Panc1 (cell line): Measurements from ENCODE around the gene SCN7A. TPM values are rescaled to one million over a fixed set of nuclear protein-coding genes. Genes with fewer than 3 reads are reported as not detected.

ENCODE experiments used
- ATAC-seq: fragments of 200-7000 bp; cut with Tn5 transposase; 2 replicates; pipeline ENCODE4 v1.9.1; 2020; ENCODE audit warnings: mild to moderate bottlenecking, moderate library complexity
- BruUV-seq: library from RNA; stranded (reverse); fragments of 400-500 nt; replicated peaks from 2 replicates; lab custom pipeline; 2021; lab: Mats Ljungman, UMichigan
- CTCF ChIA-PET: fragments of 300-600 bp; sonication (Branson Sonifier 250); formaldehyde crosslinking; loops from one replicate; lab custom pipeline; 2022; ENCODE audit warnings: antibody characterized with exemption; lab: Charles Lee
- POLR2A ChIA-PET: fragments of 300-600 bp; sonication (Branson Sonifier 250); formaldehyde crosslinking; loops from one replicate; lab custom pipeline; 2022; ENCODE audit warnings: antibody characterized with exemption; lab: Charles Lee
- DNase-seq: peaks from one replicate; pipeline ENCODE4 v3.0.0-alpha.2; 2010; ENCODE audit warnings: low read depth, low spot score
- H3K27ac ChIP-seq: 2 replicates; pipeline ENCODE4 v1.5.1; 2011; ENCODE audit warnings: mild to moderate bottlenecking, low read length, inconsistent platforms
- H3K27me3 ChIP-seq: fragments of 200-500 bp; sonication (Bioruptor generic); 2 replicates; pipeline ENCODE4 v1.6.0; 2014; ENCODE audit warnings: low read length, inconsistent platforms; ENCODE audit not compliant: control insufficient read depth, insufficient read depth
- H3K36me3 ChIP-seq: fragments of 200-500 bp; sonication (Bioruptor generic); 2 replicates; pipeline ENCODE4 v1.5.1; 2014; ENCODE audit warnings: inconsistent platforms, mild to moderate bottlenecking, low read length, moderate library complexity; ENCODE audit not compliant: control insufficient read depth, insufficient read depth
- H3K4me1 ChIP-seq: 2 replicates; pipeline ENCODE4 v1.5.1; 2011; ENCODE audit warnings: inconsistent platforms, mild to moderate bottlenecking, low read length, moderate library complexity; ENCODE audit not compliant: control insufficient read depth, insufficient read depth
- H3K4me3 ChIP-seq, 2 experiments: 2 replicates each; pipeline ENCODE4 v1.5.1; 2011 to 2012; ENCODE audit warnings: low read depth in 2 of 2, low read length in 2 of 2, mild to moderate bottlenecking in 2 of 2, inconsistent platforms in 1 of 2, moderate library complexity in 1 of 2
- H3K9me3 ChIP-seq: fragments of 200-500 bp; sonication (Bioruptor generic); 2 replicates; pipeline ENCODE4 v1.5.1; 2014; ENCODE audit warnings: low read depth, mild to moderate bottlenecking, inconsistent platforms, low read length, moderate library complexity; ENCODE audit not compliant: control insufficient read depth, insufficient read depth
- POLR2AphosphoS5 ChIP-seq: IDR thresholded peaks from 2 replicates; pipeline ENCODE4 v1.6.1; 2012; ENCODE audit warnings: mild to moderate bottlenecking, low read depth, low read length, moderate library complexity
- SIN3A ChIP-seq: IDR thresholded peaks from 2 replicates; pipeline ENCODE4 v1.6.1; 2012; ENCODE audit warnings: low read depth, mild to moderate bottlenecking, low read length, moderate library complexity, borderline replicate concordance; ENCODE audit not compliant: insufficient read depth
- TCF7L2 ChIP-seq: IDR thresholded peaks from 2 replicates; pipeline ENCODE4 v1.6.1; 2011; ENCODE audit warnings: mild to moderate bottlenecking, low read depth, low read length, inconsistent platforms
- in situ Hi-C: cut with HindIII; loops from 2 replicates; pipeline ENCODE4 v1.10.0; 2016; ENCODE audit warnings: low sequenced_read_pairs, low pct_unique_long_range_greater_than_20kb
- intact Hi-C: fragments of 100-400 bp; cut with micrococcal nuclease; formaldehyde crosslinking; loops from one replicate; pipeline ENCODE4 v1.10.0; 2022; ENCODE audit not compliant: unreplicated experiment
- total RNA-seq: library from RNA; stranded (reverse); gene quantifications from one replicate; pipeline ENCODE4 v1.2.1, GENCODE V29; 2021; ENCODE audit not compliant: unreplicated experiment
- TF ChIP-seq, protein P1 (sequence below): fragments of 450-650 bp; IDR thresholded peaks from 2 replicates; pipeline ENCODE4 v1.5.1; 2017; ENCODE audit warnings: mild to moderate bottlenecking
- TF ChIP-seq, protein P2 (sequence below), 2 experiments: IDR thresholded peaks; 2 replicates each; pipeline ENCODE4 v1.6.1; 2011 to 2012; ENCODE audit warnings: low read depth in 2 of 2, control low read depth in 1 of 2, low read length in 1 of 2, mild to moderate bottlenecking in 1 of 2, moderate library complexity in 1 of 2; ENCODE audit not compliant: insufficient read depth in 1 of 2

The SCN7A gene
- total RNA-seq, 1 experiment from 2014 or later = 0.03 TPM

GRCh38 chr2:166417669-166418068 is 76.4 kb downstream of the SCN7A start:
- Histone ChIP-seq H3K4me1 (no peaks in the 10 kb centered on the region), H3K9me3 (no peaks in the 10 kb centered on the region), H3K4me3 (no peak overlapping the region), H3K36me3 (no peaks in the 10 kb centered on the region), H3K27ac (no peak overlapping the region), H3K27me3 (no peaks in the 10 kb centered on the region)
- no TSS peak for BruUV-seq
- intact Hi-C loops = loop anchor here (2.0 to 5.0 kb wide), 2 partner anchors 57 to 240 kb away; no protein-coding TSS in a partner anchor
- ChIA-PET POLR2A (no interaction called here), CTCF (interaction anchor here (0.7 kb wide), 1 partner anchor 496 kb away, joined by 14 read pairs; no protein-coding TSS in a partner anchor)
- no peak for DNase-seq
- in situ Hi-C loops = no loop called here
- ATAC-seq = no peak
- TF ChIP-seq TCF7L2 = no peak
- TF ChIP-seq, protein P1, sequence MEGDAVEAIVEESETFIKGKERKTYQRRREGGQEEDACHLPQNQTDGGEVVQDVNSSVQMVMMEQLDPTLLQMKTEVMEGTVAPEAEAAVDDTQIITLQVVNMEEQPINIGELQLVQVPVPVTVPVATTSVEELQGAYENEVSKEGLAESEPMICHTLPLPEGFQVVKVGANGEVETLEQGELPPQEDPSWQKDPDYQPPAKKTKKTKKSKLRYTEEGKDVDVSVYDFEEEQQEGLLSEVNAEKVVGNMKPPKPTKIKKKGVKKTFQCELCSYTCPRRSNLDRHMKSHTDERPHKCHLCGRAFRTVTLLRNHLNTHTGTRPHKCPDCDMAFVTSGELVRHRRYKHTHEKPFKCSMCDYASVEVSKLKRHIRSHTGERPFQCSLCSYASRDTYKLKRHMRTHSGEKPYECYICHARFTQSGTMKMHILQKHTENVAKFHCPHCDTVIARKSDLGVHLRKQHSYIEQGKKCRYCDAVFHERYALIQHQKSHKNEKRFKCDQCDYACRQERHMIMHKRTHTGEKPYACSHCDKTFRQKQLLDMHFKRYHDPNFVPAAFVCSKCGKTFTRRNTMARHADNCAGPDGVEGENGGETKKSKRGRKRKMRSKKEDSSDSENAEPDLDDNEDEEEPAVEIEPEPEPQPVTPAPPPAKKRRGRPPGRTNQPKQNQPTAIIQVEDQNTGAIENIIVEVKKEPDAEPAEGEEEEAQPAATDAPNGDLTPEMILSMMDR = peak; percentile 22; the same call in 1 of the 2 replicates

GRCh38 chr2:166413255-166413654 is 80.8 kb downstream of the SCN7A start:
- DNase-seq (no peak), ATAC-seq (no peak)
- Histone ChIP-seq H3K36me3 (no peaks in the 10 kb centered on the region), H3K4me3 (no peak overlapping the region), H3K9me3 (no peaks in the 10 kb centered on the region), H3K27ac (no peak overlapping the region), H3K4me1 (no peaks in the 10 kb centered on the region), H3K27me3 (no peaks in the 10 kb centered on the region)
- in situ Hi-C loops = no loop called here
- CTCF ChIA-PET = no interaction called here
- no peak for TF ChIP-seq POLR2AphosphoS5
- TF ChIP-seq SIN3A = no peak
- no peak for TF ChIP-seq TCF7L2
- TF ChIP-seq, protein P2, sequence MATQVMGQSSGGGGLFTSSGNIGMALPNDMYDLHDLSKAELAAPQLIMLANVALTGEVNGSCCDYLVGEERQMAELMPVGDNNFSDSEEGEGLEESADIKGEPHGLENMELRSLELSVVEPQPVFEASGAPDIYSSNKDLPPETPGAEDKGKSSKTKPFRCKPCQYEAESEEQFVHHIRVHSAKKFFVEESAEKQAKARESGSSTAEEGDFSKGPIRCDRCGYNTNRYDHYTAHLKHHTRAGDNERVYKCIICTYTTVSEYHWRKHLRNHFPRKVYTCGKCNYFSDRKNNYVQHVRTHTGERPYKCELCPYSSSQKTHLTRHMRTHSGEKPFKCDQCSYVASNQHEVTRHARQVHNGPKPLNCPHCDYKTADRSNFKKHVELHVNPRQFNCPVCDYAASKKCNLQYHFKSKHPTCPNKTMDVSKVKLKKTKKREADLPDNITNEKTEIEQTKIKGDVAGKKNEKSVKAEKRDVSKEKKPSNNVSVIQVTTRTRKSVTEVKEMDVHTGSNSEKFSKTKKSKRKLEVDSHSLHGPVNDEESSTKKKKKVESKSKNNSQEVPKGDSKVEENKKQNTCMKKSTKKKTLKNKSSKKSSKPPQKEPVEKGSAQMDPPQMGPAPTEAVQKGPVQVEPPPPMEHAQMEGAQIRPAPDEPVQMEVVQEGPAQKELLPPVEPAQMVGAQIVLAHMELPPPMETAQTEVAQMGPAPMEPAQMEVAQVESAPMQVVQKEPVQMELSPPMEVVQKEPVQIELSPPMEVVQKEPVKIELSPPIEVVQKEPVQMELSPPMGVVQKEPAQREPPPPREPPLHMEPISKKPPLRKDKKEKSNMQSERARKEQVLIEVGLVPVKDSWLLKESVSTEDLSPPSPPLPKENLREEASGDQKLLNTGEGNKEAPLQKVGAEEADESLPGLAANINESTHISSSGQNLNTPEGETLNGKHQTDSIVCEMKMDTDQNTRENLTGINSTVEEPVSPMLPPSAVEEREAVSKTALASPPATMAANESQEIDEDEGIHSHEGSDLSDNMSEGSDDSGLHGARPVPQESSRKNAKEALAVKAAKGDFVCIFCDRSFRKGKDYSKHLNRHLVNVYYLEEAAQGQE (IDR thresholded peaks at IDR 0.05; ENCODE audit: insufficient read depth in 1 of 2, low read depth in 2 of 2, low read length in 1 of 2) = no peak
- intact Hi-C loops = no loop called here
- POLR2A ChIA-PET = no interaction called here
- no TSS peak for BruUV-seq

DNA sequence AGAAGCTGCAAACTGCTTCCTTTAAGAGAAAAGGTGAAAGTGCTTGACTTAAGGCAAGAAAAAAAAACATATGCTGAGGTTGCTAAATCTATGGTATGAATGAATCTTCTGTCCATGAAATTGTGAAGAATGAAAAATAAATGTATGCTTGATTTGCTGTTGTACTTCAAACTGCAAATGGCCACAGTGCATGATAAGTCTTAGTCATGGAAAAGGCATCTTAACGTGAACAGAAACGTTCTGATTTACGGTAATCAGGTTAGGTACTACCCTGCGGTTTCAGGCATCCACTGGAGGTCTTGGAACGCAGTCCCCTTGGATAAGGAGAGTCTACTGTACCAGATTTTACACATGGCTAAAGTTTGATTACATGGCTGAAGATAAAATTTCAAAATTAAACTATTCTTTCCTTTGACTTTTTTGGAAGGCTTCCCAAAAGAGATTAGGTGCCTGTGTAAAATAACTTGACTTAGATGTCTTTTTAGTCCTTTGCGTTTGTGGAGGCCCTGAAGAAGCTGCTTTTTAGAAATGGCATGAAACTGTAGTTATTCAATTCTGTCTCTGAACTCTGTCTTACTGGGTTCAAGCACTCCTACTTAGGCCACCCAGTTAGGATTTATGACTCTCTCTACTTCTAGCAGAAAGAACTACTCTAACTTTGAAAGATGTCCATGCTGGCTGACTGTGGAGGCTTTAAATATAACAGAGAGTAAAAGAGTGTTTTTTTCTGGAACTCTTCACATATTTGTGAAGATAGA is 82.4 kb downstream of the SCN7A start:
- DNase-seq (no peak), ATAC-seq (no peak)
- TF ChIP-seq POLR2AphosphoS5 (no peak), SIN3A (no peak), TCF7L2 (no peak)
- TF ChIP-seq, protein P1 = no peak
- TF ChIP-seq, protein P2 (IDR thresholded peaks at IDR 0.05; ENCODE audit: insufficient read depth in 1 of 2, low read depth in 2 of 2, low read length in 1 of 2) = no peak
- no peak overlapping the region for H3K27ac ChIP-seq
- in situ Hi-C loops = no loop called here
- no peaks in the 10 kb centered on the region for H3K36me3 ChIP-seq
- no peaks in the 10 kb centered on the region for H3K27me3 ChIP-seq
- no TSS peak for BruUV-seq
- no peaks in the 10 kb centered on the region for H3K9me3 ChIP-seq
- no peak overlapping the region for H3K4me3 ChIP-seq
- H3K4me1 ChIP-seq = no peaks in the 10 kb centered on the region
- intact Hi-C loops = no loop called here
- POLR2A ChIA-PET = no interaction called here
- CTCF ChIA-PET = no interaction called here
